Prostate gland (tissue), 2 donors: Measurements from ENCODE around the gene PATL2. TPM values are rescaled to one million over a fixed set of nuclear protein-coding genes. Genes with fewer than 3 reads are reported as not detected.
"Not testable (repeated sequence)": the region's sequence is repeated elsewhere in the genome, so short reads cannot be mapped to it uniquely, and the experiment has no call there.

Experiments
- DNase-seq: peaks from one replicate; pipeline ENCODE4 v3.0.0-alpha.2; 2019; ENCODE audit warnings: low spot score
- H3K27ac ChIP-seq, 2 donors: fragments of 200-600 bp; sonication (generic); 2 replicates each; pipeline ENCODE4 v1.5.1; 2017 to 2019
- H3K27me3 ChIP-seq: fragments of 200-600 bp; sonication (generic); replicated peaks from 2 replicates; pipeline ENCODE4 v1.5.1; 2019; ENCODE audit not compliant: insufficient read depth
- H3K36me3 ChIP-seq, 2 donors: fragments of 200-600 bp; sonication (generic); 1 replicate in 1 of 2; 2 replicates in 1 of 2; pipeline versions ENCODE4 v1.5.1 to v1.8.1; 2017 to 2019
- H3K4me1 ChIP-seq: fragments of 200-600 bp; sonication (generic); replicated peaks from 2 replicates; pipeline ENCODE4 v1.5.1; 2019
- H3K4me3 ChIP-seq, 2 donors: fragments of 200-600 bp; sonication (generic); 2 replicates each; pipeline ENCODE4 v1.5.1; 2017 to 2019
- H3K9me3 ChIP-seq: fragments of 200-600 bp; sonication (generic); 2 replicates; pipeline ENCODE4 v1.5.1; 2017
- POLR2A ChIP-seq: fragments of 450-650 bp; IDR thresholded peaks from one replicate; pipeline ENCODE4 v1.6.1; 2016; ENCODE audit warnings: antibody characterized with exemption, mild to moderate bottlenecking
- POLR2AphosphoS5 ChIP-seq: sonication (generic); formaldehyde crosslinking; IDR thresholded peaks from one replicate; pipeline ENCODE4 v1.6.1; 2017; ENCODE audit warnings: antibody characterized with exemption
- WGBS: methylation state at CpG from one replicate; pipeline ENCODE4 v1.1.5; 2018; 5-methylcytosine and 5-hydroxymethylcytosine counted together
- intact Hi-C: fragments of 100-400 bp; cut with DNase I; formaldehyde crosslinking; loops from one replicate; pipeline ENCODE4 v1.14.2; 2022
- total RNA-seq, 2 donors: library from RNA; depleted of rRNA; stranded (reverse); fragments of >200 nt; gene quantifications; one replicate each; pipeline ENCODE4 v1.1.0, GENCODE V29; 2016
- TF ChIP-seq, protein P1 (sequence below), 4 experiments: fragments of 200-600 bp in 2 of 4; fragments of 450-650 bp in 2 of 4; sonication (generic) in 2 of 4; IDR thresholded peaks; 1 replicate in 3 of 4; 2 replicates in 1 of 4; pipeline ENCODE4 v1.5.1; 2016 to 2019; ENCODE audit warnings: antibody characterized with exemption in 4 of 4, mild to moderate bottlenecking in 2 of 4, moderate library complexity in 2 of 4

PATL2 gene
- total RNA-seq, 2 donors from 2014 or later, result 0.77 to 1.2 TPM

DNA sequence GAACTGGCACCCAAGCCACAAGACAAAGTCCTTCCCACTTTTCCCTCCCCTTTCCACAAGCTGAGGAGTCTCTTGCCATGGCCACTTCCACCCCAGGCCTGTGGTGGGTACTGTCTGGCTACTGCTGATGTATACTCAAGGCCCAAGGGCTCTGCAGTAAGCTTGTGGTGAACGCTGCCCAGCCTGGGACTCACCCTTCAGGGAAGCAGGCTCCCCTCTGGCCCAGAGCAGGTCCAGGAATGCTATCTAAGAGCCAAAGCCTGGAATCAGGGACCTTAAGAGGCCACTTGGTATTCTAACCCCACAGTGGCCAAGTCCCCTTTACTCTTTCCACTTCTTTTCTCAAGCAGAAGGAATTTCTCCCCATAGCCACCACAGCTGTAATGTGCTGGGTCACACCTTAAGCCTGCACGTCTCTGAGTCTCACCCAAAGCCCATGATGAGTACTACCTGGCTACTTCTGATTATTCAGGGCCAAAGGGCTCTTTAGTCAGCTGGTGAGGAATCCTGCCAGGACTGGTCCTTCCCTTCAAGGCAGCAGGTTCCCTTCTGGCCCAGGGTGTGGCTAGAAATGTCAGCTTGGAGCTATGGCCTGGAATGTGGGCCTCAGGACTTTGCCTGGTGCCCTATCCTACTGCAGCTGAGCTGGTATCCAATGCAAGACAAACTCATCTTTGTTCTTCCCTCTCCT lies 4.0 kb downstream of the PATL2 start:
- WGBS, result 94% methylated on average over 2 of the region's 2 CpGs
- TF ChIP-seq POLR2A, result no peak
- no peak for TF ChIP-seq POLR2AphosphoS5
- TF ChIP-seq, protein P1, sequence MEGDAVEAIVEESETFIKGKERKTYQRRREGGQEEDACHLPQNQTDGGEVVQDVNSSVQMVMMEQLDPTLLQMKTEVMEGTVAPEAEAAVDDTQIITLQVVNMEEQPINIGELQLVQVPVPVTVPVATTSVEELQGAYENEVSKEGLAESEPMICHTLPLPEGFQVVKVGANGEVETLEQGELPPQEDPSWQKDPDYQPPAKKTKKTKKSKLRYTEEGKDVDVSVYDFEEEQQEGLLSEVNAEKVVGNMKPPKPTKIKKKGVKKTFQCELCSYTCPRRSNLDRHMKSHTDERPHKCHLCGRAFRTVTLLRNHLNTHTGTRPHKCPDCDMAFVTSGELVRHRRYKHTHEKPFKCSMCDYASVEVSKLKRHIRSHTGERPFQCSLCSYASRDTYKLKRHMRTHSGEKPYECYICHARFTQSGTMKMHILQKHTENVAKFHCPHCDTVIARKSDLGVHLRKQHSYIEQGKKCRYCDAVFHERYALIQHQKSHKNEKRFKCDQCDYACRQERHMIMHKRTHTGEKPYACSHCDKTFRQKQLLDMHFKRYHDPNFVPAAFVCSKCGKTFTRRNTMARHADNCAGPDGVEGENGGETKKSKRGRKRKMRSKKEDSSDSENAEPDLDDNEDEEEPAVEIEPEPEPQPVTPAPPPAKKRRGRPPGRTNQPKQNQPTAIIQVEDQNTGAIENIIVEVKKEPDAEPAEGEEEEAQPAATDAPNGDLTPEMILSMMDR (IDR thresholded peaks at IDR 0.05), result no peak
- Histone ChIP-seq H3K9me3 (no peaks in the 10 kb centered on the region), H3K36me3 (no peaks in the 10 kb centered on the region), H3K27me3 (no peaks in the 10 kb centered on the region), H3K4me3 (no peak overlapping the region), H3K4me1 (no peaks in the 10 kb centered on the region), H3K27ac (no peak overlapping the region)
- DNase-seq, result no peak
- intact Hi-C loops, result no loop called here

DNA sequence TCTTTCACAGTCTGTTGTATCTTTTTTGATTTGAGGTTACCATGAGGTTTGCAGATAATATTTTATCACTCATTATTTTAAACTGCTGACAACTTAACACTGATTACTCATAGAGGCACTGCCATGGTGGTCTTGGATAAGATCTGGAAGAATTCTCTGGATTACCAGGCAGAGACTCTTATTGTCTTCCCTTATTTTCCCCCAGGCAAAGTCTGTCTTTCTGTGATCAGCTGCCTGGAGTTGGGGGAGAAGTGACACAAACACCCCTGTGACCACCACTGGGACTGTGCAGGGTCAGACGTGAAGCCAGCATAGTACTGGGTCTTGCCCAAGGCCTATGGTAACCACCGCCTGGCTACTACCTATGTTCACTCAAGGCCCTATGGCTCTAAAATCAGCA lies 4.7 kb downstream of the PATL2 start:
- no peaks in the 10 kb centered on the region for H3K4me1 ChIP-seq
- H3K27me3 ChIP-seq, result no peaks in the 10 kb centered on the region
- intact Hi-C loops, result no loop called here
- TF ChIP-seq, protein P1 (IDR thresholded peaks at IDR 0.05), result no peak
- TF ChIP-seq POLR2A, result no peak
- TF ChIP-seq POLR2AphosphoS5, result no peak
- H3K27ac ChIP-seq, result no peak overlapping the region
- H3K9me3 ChIP-seq, result no peaks in the 10 kb centered on the region
- no peaks in the 10 kb centered on the region for H3K36me3 ChIP-seq
- WGBS, result 90% methylated on average over 2 of the region's 2 CpGs
- DNase-seq, result no peak
- no peak overlapping the region for H3K4me3 ChIP-seq

DNA sequence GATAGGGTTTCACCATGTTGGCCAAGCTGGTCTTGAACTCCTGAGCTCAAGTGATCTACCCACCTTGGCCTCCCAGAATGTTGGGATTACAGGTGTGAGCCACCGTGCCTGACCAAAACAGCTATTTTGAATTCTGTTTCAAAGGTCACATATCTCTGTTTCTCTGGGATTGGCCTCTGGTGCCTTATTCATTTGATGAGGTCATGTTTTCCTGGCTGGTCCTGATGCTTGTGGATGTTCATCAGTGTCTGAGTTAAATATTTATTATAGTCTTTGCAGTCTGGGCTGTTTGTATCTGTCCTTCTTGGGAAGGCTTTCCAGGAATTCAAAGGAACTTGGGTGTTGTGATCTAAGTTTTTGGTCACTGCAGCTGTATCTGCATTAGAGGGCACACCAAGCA lies 5.1 kb downstream of the PATL2 start:
- no peaks in the 10 kb centered on the region for H3K9me3 ChIP-seq
- no peak overlapping the region for H3K4me3 ChIP-seq
- H3K27me3 ChIP-seq, result no peaks in the 10 kb centered on the region
- WGBS, result 95% methylated on average over 1 of the region's 1 CpG
- no peaks in the 10 kb centered on the region for H3K4me1 ChIP-seq
- DNase-seq, result no peak
- H3K36me3 ChIP-seq, result no peaks in the 10 kb centered on the region
- intact Hi-C loops, result no loop called here
- TF ChIP-seq, protein P1 (IDR thresholded peaks at IDR 0.05), result no peak
- TF ChIP-seq POLR2A (no peak), POLR2AphosphoS5 (no peak)
- no peak overlapping the region for H3K27ac ChIP-seq

DNA sequence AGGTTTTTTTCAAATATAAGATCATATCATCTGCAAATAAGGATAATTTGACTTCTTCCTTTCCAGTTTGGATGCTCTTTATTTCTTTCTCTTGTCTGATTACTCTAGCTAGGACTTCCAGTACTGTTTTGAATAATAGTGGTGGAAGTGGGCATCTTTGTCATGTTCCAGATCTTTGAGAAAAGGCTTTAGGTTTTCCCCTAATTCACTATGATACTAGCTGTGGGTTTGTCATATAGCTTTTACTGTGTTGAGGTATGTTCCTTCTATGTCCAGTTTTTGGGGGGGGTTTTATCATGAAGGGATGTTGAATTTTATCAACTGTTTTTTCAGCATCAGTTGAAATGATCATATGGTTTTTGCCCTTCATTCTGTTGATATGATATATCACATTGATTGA lies 10.4 kb downstream of the PATL2 start:
- H3K36me3 ChIP-seq, H3K27ac ChIP-seq, H3K9me3 ChIP-seq, H3K27me3 ChIP-seq, DNase-seq, H3K4me3 ChIP-seq, H3K4me1 ChIP-seq, intact Hi-C loops: not testable (repeated sequence)

DNA sequence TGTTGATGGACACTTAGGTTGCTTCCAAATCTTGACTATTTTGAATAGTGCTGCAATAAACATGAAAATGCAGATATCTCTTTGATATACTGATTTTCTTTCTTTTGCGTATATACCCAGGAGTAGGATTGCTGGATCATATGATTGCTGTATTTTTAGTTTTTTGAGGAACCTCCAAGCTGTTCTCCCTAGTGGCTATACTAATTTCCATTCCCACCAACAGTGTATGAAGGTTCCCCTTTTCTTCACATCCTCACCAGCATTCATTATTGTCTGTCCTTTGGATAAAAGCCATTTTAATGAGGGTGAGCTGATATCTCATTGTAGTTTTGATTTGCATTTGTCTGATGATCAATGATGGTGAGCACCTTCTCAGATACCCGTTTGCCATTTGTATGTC lies 12.5 kb downstream of the PATL2 start:
- no peaks in the 10 kb centered on the region for H3K9me3 ChIP-seq
- no peak for DNase-seq
- H3K4me1 ChIP-seq, result no peaks in the 10 kb centered on the region
- no peak overlapping the region for H3K27ac ChIP-seq
- intact Hi-C loops, result no loop called here
- no peaks in the 10 kb centered on the region for H3K27me3 ChIP-seq
- TF ChIP-seq POLR2AphosphoS5 (no peak), POLR2A (no peak)
- H3K36me3 ChIP-seq, result no peaks in the 10 kb centered on the region
- 91% methylated on average over 2 of the region's 2 CpGs for WGBS
- H3K4me3 ChIP-seq, result no peak overlapping the region

DNA sequence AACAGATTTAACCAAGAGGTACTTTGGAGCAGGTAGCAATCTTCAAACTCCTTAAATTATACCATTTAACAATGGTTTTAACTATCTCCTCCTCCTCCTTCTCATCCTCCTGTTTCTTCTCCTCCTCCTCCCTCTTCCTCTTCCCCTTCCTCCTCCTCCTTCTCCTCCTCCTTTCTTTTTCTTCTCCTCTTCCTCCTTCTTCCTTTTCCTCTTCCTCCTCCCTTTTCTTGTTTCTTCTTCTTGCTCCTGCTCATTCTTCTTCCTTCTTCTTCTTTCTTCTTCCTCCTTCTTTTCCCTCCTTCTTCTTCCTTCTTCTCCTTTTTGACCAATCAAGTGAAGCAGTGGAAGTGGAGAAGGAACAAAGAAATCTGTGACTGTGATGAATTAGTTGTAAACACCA lies 14.1 kb downstream of the PATL2 start:
- Histone ChIP-seq H3K4me1 (no peaks in the 10 kb centered on the region), H3K4me3 (no peak overlapping the region), H3K27ac (no peak overlapping the region), H3K9me3 (no peaks in the 10 kb centered on the region), H3K27me3 (no peaks in the 10 kb centered on the region), H3K36me3 (no peaks in the 10 kb centered on the region)
- no peak for DNase-seq
- intact Hi-C loops, result no loop called here
- TF ChIP-seq POLR2A, result no peak
- TF ChIP-seq POLR2AphosphoS5, result no peak
- TF ChIP-seq, protein P1 (IDR thresholded peaks at IDR 0.05), result no peak
